ENCODE data around the gene NCOA3.
A peak's percentile ranks its signal among the peaks of the same experiment; 100 is the strongest.
"Not testable (repeated sequence)": the region's sequence is repeated elsewhere in the genome, so short reads cannot be mapped to it uniquely, and the experiment has no call there.

NCOA3 gene

GRCh38 chr20:47501482-47502270 lies at the start of gene NCOA3:
Gene NCOA3 (plus strand): TSS chr20:47501887. CDS start chr20:47622248, 120,361 bp downstream.
- peak; percentile 90 for DNase-seq (ENCODE audit: low read depth)

- DNase-seq (ENCODE audit: low read depth): no peak
Measured at GRCh38 chr20:47452736-47453161, 48.9 kb upstream of the NCOA3 start.

DNA sequence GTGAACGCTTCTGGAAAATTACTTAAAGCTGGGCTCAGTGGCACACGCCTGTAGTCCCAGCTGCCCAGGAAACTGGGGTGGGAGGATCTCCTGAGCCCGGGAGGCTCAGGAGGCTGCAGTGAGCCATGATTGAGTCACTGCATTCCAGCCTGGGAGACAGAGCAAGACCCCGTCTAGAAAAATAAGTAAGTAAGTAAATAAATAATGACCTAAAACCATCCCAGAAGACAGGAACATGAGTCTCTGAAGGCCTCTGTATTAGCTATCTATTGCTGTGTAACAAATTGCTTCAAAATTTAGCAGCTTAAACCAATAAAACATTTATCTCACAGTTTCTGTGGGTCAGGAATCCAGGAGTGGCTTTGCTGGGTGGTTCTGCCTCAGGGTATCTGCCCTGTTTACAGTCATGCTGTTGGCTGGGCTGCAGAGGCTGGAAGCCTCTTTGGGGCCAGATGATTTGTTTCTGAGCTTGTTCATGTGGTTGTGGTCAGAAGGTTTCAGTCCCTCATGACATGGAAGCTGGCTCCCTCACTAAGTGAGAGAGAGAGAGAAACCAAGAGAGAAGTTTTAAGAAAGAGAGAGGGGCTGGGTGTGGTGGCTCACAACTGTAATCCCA lies 48.4 kb upstream of the NCOA3 start:
- no peak for DNase-seq (ENCODE audit: low read depth)

DNA sequence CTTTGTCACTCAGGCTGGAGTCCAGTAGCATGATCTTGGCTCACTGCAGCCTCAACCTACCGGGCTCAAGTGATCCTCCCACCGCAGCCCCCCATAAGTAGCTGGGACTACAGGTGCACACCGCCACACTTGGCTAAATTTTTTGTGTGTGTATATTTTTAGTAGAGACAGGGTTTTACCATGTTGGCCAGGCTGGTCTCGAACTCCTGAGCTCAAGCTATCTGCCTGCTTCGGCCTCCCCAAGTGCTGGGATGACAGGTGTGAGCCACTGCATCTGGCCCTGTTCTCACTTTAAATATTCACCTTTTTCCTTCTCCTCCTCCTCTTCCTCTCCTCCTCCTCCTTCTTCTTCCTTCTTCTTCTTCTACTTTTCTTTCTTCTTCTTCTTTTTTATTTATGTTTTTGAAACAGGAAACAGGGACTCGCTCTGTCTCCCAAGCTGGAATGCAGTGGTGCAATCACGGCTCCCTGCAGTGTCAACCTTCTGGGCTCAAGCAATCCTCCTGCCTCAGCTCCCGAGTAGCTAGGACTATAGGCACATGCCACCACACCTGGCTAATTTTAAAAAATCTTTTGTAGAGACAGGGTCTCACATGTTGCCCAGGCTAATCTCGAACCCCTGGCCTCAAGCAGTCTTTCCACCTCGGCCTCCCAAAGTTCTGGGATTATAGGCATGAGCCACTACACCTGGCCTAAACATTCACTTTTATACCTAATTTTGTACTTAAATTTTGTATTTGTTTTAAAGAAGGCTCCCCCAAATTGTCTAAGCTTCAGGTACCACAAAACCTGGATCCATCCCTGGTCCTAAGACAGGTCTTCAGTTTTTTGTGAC lies 47.2 kb upstream of the NCOA3 start:
- DNase-seq (ENCODE audit: low read depth): no peak

- DNase-seq (ENCODE audit: low read depth): no peak
Measured at GRCh38 chr20:47455133-47456040, 46.3 kb upstream of the NCOA3 start.

GRCh38 chr20:47456041-47456537 lies 45.6 kb upstream of the NCOA3 start:
- no peak for DNase-seq (ENCODE audit: low read depth)

GRCh38 chr20:47456952-47457724 lies 44.5 kb upstream of the NCOA3 start:
- no peak for DNase-seq (ENCODE audit: low read depth)

GRCh38 chr20:47458280-47459050 lies 43.2 kb upstream of the NCOA3 start:
- not testable (repeated sequence) for DNase-seq (ENCODE audit: low read depth)

DNA sequence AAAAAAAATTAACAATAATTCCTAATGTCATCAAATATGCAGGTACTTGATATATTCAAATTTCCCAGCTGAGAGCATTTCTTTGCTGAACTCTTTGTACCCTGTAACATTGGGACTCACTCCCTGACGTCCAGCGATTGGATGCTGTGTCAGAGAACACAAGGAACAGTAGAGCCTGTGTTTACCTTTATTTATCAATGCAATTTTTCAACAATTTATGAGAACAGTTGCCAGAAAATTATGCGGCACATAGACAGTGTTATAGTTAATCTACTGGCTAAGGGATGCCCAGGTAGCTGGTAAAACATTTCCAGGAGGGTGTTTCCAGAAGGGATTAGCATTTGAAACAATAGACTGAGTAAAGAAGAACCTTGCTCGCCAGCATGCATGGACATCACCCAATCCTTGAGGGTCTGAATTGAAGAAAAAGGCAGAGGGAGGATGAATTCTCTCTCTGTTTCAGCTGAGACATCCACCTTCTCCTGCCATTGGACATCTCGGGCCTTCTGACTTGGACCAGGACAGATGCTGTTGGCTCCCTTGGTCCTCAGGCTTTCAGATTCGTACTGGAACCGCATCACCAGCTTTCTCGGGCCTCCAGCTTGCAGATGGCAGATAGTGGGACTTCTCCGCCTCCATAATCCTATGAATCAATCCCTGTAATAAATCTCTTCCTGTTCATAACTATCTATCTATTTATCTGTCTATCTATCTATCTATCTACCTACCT lies 42.2 kb upstream of the NCOA3 start:
- no peak for DNase-seq (ENCODE audit: low read depth)

GRCh38 chr20:47460761-47461112 lies 41.0 kb upstream of the NCOA3 start:
- not testable (repeated sequence) for DNase-seq (ENCODE audit: low read depth)

DNA sequence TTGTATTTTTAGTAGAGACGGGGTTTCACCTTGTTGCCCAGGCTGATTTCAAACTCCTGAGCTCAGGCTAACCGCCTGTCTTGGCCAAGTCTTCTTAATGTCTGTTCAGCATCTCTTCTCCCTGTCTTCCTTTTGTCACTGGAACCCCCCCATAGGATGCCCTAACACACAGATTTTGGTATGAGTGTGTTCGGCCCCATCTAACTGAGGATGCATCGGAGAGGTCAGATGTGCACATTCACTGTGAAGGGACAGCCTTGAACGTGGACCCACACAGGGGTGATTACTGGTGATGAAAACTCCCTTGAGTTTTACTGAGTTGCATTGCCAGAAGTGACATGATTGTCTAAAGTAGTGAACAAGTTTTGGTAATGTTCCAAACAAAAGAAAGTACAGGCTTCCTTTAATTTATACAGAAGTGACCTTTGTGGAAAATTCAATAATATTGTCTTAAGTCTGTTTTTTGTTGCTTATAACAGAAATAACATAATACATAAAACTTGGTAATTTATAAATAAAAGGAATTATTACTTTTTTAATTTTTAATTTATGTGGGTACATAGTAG lies 40.5 kb upstream of the NCOA3 start:
- no peak for DNase-seq (ENCODE audit: low read depth)

DNA sequence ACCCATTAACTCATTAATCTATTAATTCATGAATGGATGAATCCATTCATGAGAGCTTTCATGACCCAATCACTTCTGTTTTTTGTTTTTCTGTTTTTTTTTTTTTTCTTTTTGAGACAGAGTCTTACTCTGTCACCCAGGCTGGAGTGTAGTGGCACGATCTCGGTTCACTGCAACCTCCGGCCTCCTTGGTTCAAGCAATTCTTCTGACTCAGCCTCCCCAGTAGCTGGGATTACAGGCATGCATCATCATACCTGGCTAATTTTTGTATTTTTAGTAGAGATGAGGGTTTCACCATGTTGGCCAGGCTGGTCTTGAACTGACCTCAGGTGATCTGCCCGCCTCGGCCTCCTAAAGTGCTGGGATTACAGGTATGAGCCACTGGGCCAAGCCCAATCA lies 39.8 kb upstream of the NCOA3 start:
- not testable (repeated sequence) for DNase-seq (ENCODE audit: low read depth)

DNA sequence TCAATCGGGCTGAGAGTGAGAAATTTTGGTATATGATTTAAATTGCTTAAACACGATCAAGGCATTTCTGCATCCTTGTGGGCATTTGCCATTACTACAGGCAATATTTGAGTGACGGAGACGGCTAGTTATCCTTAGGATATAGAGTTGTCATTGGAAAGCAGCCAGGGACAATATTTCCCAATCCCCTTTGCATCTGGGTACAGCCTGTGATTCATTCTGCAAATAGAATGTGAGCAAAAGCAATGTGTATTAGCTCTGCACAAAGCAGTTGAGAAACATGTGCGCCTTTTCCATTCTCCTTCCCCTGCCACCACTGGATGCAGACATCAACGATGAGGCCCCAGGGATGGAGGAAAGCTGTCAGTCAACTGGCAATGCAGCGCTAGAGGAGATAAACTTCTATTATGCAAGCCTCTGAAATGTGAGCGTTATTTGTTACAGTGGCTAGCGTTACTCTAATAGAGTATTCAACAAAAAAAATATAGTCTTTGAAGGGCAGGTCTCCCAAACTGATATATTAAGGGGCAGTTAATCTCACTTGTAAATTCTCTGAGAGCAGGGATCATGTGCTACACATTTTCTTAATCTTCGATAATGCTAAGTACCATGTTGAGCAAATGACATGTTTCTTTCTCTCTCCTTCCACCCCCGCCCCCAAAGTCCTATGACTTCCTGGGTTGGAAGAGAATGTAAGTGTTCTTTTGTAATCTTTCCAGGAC lies 37.1 kb upstream of the NCOA3 start:
- DNase-seq (ENCODE audit: low read depth): no peak

DNA sequence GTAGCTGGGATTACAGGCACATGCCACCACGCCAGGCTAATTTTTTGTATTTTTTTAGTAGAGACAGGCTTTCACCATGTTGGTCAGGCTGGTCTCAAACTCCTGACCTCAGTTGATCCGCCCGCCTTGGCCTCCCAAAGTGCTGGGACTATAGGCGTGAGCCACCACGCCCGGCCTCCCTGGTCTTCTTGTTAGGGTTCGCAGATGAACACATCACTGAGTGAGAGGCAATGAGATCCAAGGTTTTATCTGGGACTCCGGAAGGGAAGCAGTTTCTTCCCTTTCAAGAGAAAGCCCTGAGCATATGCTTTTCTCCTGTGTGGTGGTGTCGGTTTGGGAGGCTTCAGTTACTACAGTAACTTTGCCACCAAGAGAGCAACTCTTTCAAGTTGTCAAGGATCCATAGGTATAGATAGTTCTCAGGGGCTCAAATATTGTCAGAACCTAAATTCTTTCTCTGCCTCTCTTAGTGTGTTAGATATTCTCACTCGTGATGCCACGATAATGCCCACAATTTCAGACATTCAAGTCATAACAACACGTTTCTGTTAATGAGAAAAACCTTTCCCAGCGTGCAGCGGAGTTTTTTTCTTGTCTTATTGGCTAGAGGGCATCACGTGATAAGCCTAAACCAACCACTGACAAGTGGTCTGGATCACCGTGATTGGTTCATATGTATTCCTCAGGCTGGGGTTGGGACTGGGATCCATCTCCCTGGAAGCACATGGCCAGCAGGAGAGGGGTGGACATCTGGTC lies 36.2 kb upstream of the NCOA3 start:
- no peak for DNase-seq (ENCODE audit: low read depth)

DNA sequence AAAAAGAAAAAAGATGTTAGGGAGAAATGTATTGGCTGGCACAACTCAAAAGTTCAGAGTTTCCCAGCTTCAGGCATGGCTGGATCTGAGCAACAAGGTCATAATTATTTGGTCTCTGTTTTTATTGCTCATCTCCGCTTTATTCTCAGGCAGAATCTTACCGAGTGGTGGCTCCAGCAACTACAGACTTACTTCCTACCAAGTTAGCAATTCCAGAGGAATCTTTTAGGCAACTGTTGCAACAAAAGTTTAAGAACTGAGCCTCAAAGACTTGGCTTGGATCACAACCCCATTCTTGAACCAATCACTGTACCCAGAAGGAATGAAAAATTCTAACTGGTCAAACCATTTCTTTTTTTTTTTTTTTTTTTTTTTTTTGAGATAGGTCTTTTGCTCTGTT lies 35.5 kb upstream of the NCOA3 start:
- DNase-seq (ENCODE audit: low read depth): no peak

DNA sequence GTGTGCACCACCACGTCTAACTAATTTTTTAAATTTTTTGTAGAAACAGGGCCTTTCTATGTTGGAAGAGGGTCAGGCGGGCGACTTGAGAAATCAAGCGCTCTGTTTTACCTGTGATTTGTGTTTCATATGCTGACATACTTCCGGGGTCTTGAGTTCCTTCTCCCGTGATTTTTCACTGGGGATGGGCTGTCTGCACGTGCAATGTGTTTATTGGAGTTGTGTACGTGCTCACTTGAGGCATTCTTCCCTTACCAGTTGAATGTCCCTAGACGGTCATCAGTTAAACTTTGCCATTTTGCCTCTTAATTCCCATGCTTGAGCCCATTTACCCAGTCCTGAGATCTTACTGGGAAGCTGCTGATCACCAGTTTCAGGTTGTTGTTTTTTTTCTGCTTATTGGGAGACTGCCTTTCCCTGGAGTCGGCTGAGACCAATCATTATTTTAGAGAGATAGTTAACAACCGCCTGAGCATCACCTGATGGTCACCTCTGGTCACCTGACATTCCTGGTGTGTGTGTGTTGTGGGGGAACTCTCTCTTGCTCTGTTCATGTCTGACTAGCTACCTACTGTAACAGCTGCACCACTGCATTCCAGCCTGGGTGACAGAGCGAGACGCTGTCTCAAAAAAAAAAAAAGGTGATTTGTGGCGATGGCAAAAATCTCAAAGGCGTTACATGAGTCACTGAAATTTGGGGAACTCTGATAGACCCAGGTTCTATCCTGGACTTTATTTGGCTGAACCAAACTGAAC lies 34.8 kb upstream of the NCOA3 start:
- no peak for DNase-seq (ENCODE audit: low read depth)

All from CMK (cell line).